Astrocyte (in vitro differentiated cells and primary cell): ENCODE results near the gene ATP2B2. TPM values are rescaled to one million over a fixed set of nuclear protein-coding genes. Genes with fewer than 3 reads are reported as not detected.

Experiments used
- DNase-seq: peaks from one replicate; pipeline ENCODE4 v3.0.0-alpha.2; 2010; ENCODE audit warnings: low read depth
- FAIRE-seq: peaks from 2 replicates; lab custom pipeline; 2011; peaks lifted over from hg19 to GRCh38; lab: Jason Lieb, UNC
- H2AFZ ChIP-seq: 2 replicates; pipeline ENCODE4 v1.6.0; 2012; ENCODE audit warnings: low read depth, low read length, inconsistent platforms
- H3K27ac ChIP-seq: 2 replicates; pipeline ENCODE4 v1.5.1; 2011; ENCODE audit warnings: low read depth, low read length, inconsistent platforms
- H3K27me3 ChIP-seq: 2 replicates; pipeline ENCODE4 v1.6.0; 2011; ENCODE audit warnings: low read length, inconsistent platforms; ENCODE audit not compliant: insufficient read depth
- H3K36me3 ChIP-seq: 2 replicates; pipeline ENCODE4 v1.5.1; 2011; ENCODE audit warnings: low read length, inconsistent platforms; ENCODE audit not compliant: insufficient read depth
- H3K4me1 ChIP-seq: 2 replicates; pipeline ENCODE4 v1.5.1; 2011; ENCODE audit warnings: low read length, inconsistent platforms; ENCODE audit not compliant: insufficient read depth
- H3K4me2 ChIP-seq: 2 replicates; pipeline ENCODE4 v1.6.0; 2012; ENCODE audit warnings: low read length, inconsistent platforms
- H3K4me3 ChIP-seq: 2 replicates; pipeline ENCODE4 v1.5.1; 2011; ENCODE audit warnings: low read depth, mild to moderate bottlenecking, low read length, inconsistent platforms; ENCODE audit not compliant: insufficient read depth
- H3K79me2 ChIP-seq: 2 replicates; pipeline ENCODE4 v1.6.0; 2012; ENCODE audit warnings: mild to moderate bottlenecking, low read length, inconsistent platforms; ENCODE audit not compliant: insufficient read depth
- H3K9ac ChIP-seq: 2 replicates; pipeline ENCODE4 v1.6.0; 2012; ENCODE audit warnings: mild to moderate bottlenecking, low read length, inconsistent platforms
- H3K9me3 ChIP-seq: 2 replicates; pipeline ENCODE4 v1.5.1; 2012; ENCODE audit warnings: low read depth, mild to moderate bottlenecking, low read length, inconsistent platforms; ENCODE audit not compliant: insufficient read depth
- H4K20me1 ChIP-seq: 2 replicates; pipeline ENCODE4 v1.6.0; 2012; ENCODE audit warnings: low read length, inconsistent platforms; ENCODE audit not compliant: insufficient read depth
- H3K27ac Mint-ChIP-seq: one replicate; pipeline ENCODE4 v1.8.0; 2021; ENCODE audit warnings: mild to moderate bottlenecking, mixed read lengths; ENCODE audit not compliant: unreplicated experiment
- H3K27me3 Mint-ChIP-seq: one replicate; pipeline ENCODE4 v1.8.0; 2021; ENCODE audit warnings: low read depth, mixed read lengths; ENCODE audit not compliant: unreplicated experiment
- H3K36me3 Mint-ChIP-seq: one replicate; pipeline ENCODE4 v1.8.0; 2021; ENCODE audit warnings: low read depth, mixed read lengths; ENCODE audit not compliant: unreplicated experiment
- H3K4me1 Mint-ChIP-seq: one replicate; pipeline ENCODE4 v1.8.0; 2021; ENCODE audit warnings: low read depth, mixed read lengths; ENCODE audit not compliant: unreplicated experiment
- H3K4me3 Mint-ChIP-seq: one replicate; pipeline ENCODE4 v1.8.0; 2021; ENCODE audit warnings: mild to moderate bottlenecking, moderate library complexity, mixed read lengths; ENCODE audit not compliant: unreplicated experiment
- H3K9me3 Mint-ChIP-seq: one replicate; pipeline ENCODE4 v1.8.0; 2021; ENCODE audit warnings: mild to moderate bottlenecking, mixed read lengths; ENCODE audit not compliant: unreplicated experiment
- CTCF ChIP-seq: IDR thresholded peaks from 2 replicates; pipeline ENCODE4 v1.5.1; 2011; ENCODE audit warnings: low read depth, mild to moderate bottlenecking, inconsistent platforms, low read length, moderate library complexity; ENCODE audit not compliant: insufficient read depth
- EZH2 ChIP-seq: IDR thresholded peaks from 2 replicates; pipeline ENCODE4 v1.6.1; 2012; ENCODE audit warnings: mild to moderate bottlenecking, low read length, inconsistent platforms; ENCODE audit not compliant: insufficient read depth
- total RNA-seq: library from RNA; stranded (reverse); gene quantifications from 2 replicates; pipeline ENCODE4 v1.2.1, GENCODE V29; 2021

Gene ATP2B2
- total RNA-seq, 1 donor from 2014 or later: 0.05 TPM

GRCh38 chr3:10531031-10531430 is 25.6 kb upstream of the ATP2B2 start:
- no peaks in the 10 kb centered on the region for H3K79me2 ChIP-seq
- no peak overlapping the region for H3K9ac ChIP-seq
- no peaks in the 10 kb centered on the region for H3K4me1 ChIP-seq
- H3K4me3 ChIP-seq: no peak overlapping the region
- H3K36me3 ChIP-seq: no peaks in the 10 kb centered on the region
- FAIRE-seq: no peak
- no peaks in the 10 kb centered on the region for H4K20me1 ChIP-seq
- no peak for DNase-seq
- peaks cover 2% of the 10 kb centered on the region for H3K4me1 Mint-ChIP-seq
- H3K27me3 ChIP-seq: peaks cover 11% of the 10 kb centered on the region
- peaks cover 1% of the 10 kb centered on the region for H3K36me3 Mint-ChIP-seq
- H3K27me3 Mint-ChIP-seq: peaks cover 45% of the 10 kb centered on the region
- H3K27ac Mint-ChIP-seq: no peak overlapping the region
- H3K27ac ChIP-seq: no peak overlapping the region
- no peak overlapping the region for H3K4me3 Mint-ChIP-seq
- H2AFZ ChIP-seq: no peak overlapping the region
- no peaks in the 10 kb centered on the region for H3K9me3 ChIP-seq
- no peak overlapping the region for H3K4me2 ChIP-seq
- TF ChIP-seq CTCF (no peak), EZH2 (no peak)
- no peaks in the 10 kb centered on the region for H3K9me3 Mint-ChIP-seq

DNA sequence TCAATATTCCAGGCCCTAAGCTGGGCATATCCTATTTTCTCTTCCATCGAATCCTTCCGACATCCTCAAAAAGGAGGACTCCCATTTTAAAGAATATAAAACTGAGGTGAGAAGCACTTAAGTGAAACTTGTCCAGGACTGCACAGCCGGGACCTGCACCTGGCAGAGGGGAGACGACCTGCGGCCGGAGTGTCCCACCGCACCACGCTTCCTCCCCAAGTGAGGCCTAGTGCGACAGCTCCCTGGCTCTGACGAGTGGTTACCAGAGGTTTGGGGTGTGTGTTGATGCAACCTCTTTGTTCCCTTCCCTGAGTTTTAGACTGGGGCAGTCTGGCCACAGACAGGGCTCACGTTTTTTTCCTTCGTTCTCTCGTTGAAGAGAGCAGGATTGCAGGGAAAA is 24.9 kb upstream of the ATP2B2 start:
- Histone ChIP-seq H3K27me3 (peaks cover 15% of the 10 kb centered on the region), H3K4me1 (no peaks in the 10 kb centered on the region), H3K4me3 (no peak overlapping the region), H2AFZ (no peak overlapping the region), H4K20me1 (no peaks in the 10 kb centered on the region), H3K4me2 (no peak overlapping the region), H3K9ac (no peak overlapping the region), H3K9me3 (no peaks in the 10 kb centered on the region), H3K79me2 (no peaks in the 10 kb centered on the region), H3K36me3 (no peaks in the 10 kb centered on the region), H3K27ac (no peak overlapping the region)
- no peak for TF ChIP-seq CTCF
- no peak for TF ChIP-seq EZH2
- no peak overlapping the region for H3K27ac Mint-ChIP-seq
- no peak overlapping the region for H3K4me3 Mint-ChIP-seq
- no peaks in the 10 kb centered on the region for H3K9me3 Mint-ChIP-seq
- peaks cover 2% of the 10 kb centered on the region for H3K4me1 Mint-ChIP-seq
- peaks cover 1% of the 10 kb centered on the region for H3K36me3 Mint-ChIP-seq
- FAIRE-seq (no peak), DNase-seq (no peak)
- peaks cover 53% of the 10 kb centered on the region for H3K27me3 Mint-ChIP-seq

GRCh38 chr3:10529809-10530208 is 24.4 kb upstream of the ATP2B2 start:
- DNase-seq: no peak
- H3K9me3 Mint-ChIP-seq: no peaks in the 10 kb centered on the region
- no peak for FAIRE-seq

More at GRCh38 chr3:10529809-10530208, 24.4 kb upstream of the ATP2B2 start:
- H2AFZ ChIP-seq: no peak overlapping the region
- H3K27me3 ChIP-seq: peaks cover 19% of the 10 kb centered on the region
- peaks cover 1% of the 10 kb centered on the region for H3K36me3 Mint-ChIP-seq
- H3K4me2 ChIP-seq: no peak overlapping the region
- peaks cover 2% of the 10 kb centered on the region for H3K4me1 Mint-ChIP-seq
- no peak overlapping the region for H3K9ac ChIP-seq
- no peaks in the 10 kb centered on the region for H3K9me3 ChIP-seq
- H3K79me2 ChIP-seq: no peaks in the 10 kb centered on the region
- no peaks in the 10 kb centered on the region for H4K20me1 ChIP-seq
- H3K4me3 Mint-ChIP-seq: no peak overlapping the region
- no peak overlapping the region for H3K27ac ChIP-seq
- no peaks in the 10 kb centered on the region for H3K36me3 ChIP-seq
- H3K27ac Mint-ChIP-seq: no peak overlapping the region
- H3K27me3 Mint-ChIP-seq: peaks cover 51% of the 10 kb centered on the region
- no peak overlapping the region for H3K4me3 ChIP-seq
- no peaks in the 10 kb centered on the region for H3K4me1 ChIP-seq
- TF ChIP-seq EZH2 (no peak), CTCF (no peak)
